OCI-LY1 (cell line): ENCODE data around the gene SLC17A1.

Experiments
- H2AFZ ChIP-seq: fragments of 200-600 bp; sonication (generic), shearing (Covaris generic); 2 replicates; pipeline ENCODE4 v1.6.0; 2014; ENCODE audit warnings: antibody characterized with exemption, mild to moderate bottlenecking, low read length
- H3F3A ChIP-seq: fragments of 200-600 bp; sonication (generic), shearing (Covaris generic); 2 replicates; pipeline ENCODE4 v1.6.0; 2014; ENCODE audit warnings: mild to moderate bottlenecking, antibody characterized with exemption, low read length, moderate library complexity; ENCODE audit not compliant: insufficient read depth
- H3K27ac ChIP-seq: fragments of 200-600 bp; sonication (generic); 2 replicates; pipeline ENCODE4 v1.5.1; 2014; ENCODE audit warnings: low read length, mixed run types, mild to moderate bottlenecking, low read depth; ENCODE audit not compliant: poor library complexity, severe bottlenecking
- H3K27me3 ChIP-seq: fragments of 200-600 bp; sonication (generic); 2 replicates; pipeline ENCODE4 v1.6.0; 2014; ENCODE audit warnings: antibody characterized with exemption, mild to moderate bottlenecking, low read length, moderate library complexity; ENCODE audit not compliant: insufficient read depth
- H3K36me3 ChIP-seq: fragments of 200-600 bp; sonication (generic); 2 replicates; pipeline ENCODE4 v1.6.1; 2014; ENCODE audit warnings: mild to moderate bottlenecking, antibody characterized with exemption, low read length, moderate library complexity, mixed read lengths; ENCODE audit not compliant: insufficient read depth
- H3K4me1 ChIP-seq: fragments of 200-600 bp; sonication (generic); 2 replicates; pipeline ENCODE4 v1.5.1; 2014; ENCODE audit warnings: mild to moderate bottlenecking, low read length, moderate library complexity; ENCODE audit not compliant: insufficient read depth, severe bottlenecking
- H3K4me2 ChIP-seq: fragments of 200-600 bp; sonication (generic), shearing (Covaris generic); 2 replicates; pipeline ENCODE4 v1.6.1; 2014; ENCODE audit warnings: low read length
- H3K4me3 ChIP-seq: fragments of 200-600 bp; sonication (generic); 2 replicates; pipeline ENCODE4 v1.5.1; 2014; ENCODE audit warnings: low read length, low read depth, mild to moderate bottlenecking, mixed read lengths; ENCODE audit not compliant: poor library complexity, severe bottlenecking
- H3K79me2 ChIP-seq: fragments of 200-600 bp; shearing (Covaris generic); 2 replicates; pipeline ENCODE4 v1.6.1; 2016; ENCODE audit warnings: mixed run types, low read length, mixed read lengths; ENCODE audit not compliant: insufficient read depth
- H3K9ac ChIP-seq: fragments of 200-600 bp; sonication (generic), shearing (Covaris generic); 2 replicates; pipeline ENCODE4 v1.6.1; 2014; ENCODE audit warnings: mild to moderate bottlenecking, low read length, mixed read lengths
- H3K9me2 ChIP-seq: fragments of 200-600 bp; sonication (generic), shearing (Covaris generic); 2 replicates; pipeline ENCODE4 v1.6.1; 2014; ENCODE audit warnings: low read depth, mild to moderate bottlenecking, low read length, mixed read lengths
- H3K9me3 ChIP-seq: fragments of 200-600 bp; shearing (Covaris generic); 2 replicates; pipeline ENCODE4 v1.6.1; 2014; ENCODE audit warnings: low read length, mixed read lengths
- H4K20me1 ChIP-seq: fragments of 200-600 bp; sonication (generic), shearing (Covaris generic); 2 replicates; pipeline ENCODE4 v1.6.0; 2016; ENCODE audit warnings: mild to moderate bottlenecking, low read length; ENCODE audit not compliant: insufficient read depth
- EZH2 ChIP-seq: fragments of 200-600 bp; sonication (generic), shearing (Covaris generic); IDR thresholded peaks from 2 replicates; pipeline ENCODE4 v1.8.0; 2017; ENCODE audit warnings: borderline replicate concordance, mixed run types, mild to moderate bottlenecking, antibody characterized with exemption, low read length, moderate library complexity, mixed read lengths
- TF ChIP-seq, protein P1 (sequence below): fragments of 200-600 bp; sonication (generic), shearing (Covaris generic); IDR thresholded peaks from 2 replicates; pipeline ENCODE4 v1.5.1; 2017; ENCODE audit warnings: mild to moderate bottlenecking, antibody characterized with exemption, low read length, moderate library complexity, mixed read lengths

The SLC17A1 gene

DNA sequence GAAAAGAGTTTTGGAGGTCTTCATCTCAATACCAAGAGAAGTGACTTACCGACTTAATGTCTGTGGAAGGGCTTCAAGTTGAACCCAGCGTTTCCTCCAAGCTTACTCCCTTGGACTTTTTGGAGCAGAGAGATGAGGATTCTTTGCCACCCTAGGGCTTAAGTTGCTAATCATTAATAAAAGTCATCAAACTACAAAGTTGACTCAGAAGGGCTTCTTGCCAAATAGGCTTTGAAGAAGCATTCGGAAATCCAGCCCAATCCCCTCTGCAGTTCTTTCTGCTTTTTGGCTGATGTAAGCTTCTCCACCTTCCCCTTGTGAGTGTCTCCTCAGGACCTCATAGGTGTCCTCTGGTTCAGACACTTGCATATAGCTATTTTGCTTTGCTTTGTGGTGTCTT is 42.3 kb upstream of the SLC17A1 start, which contains the start of gene SLC17A3:
TSS of gene SLC17A3 (minus strand) at position 126 of the 400 bp plus-strand sequence. CDS start 5,856 bp downstream, outside the sequence.
- no peaks in the 10 kb centered on the region for H3K27me3 ChIP-seq
- no peaks in the 10 kb centered on the region for H4K20me1 ChIP-seq
- no peak within 1 kb of the TSS for H2AFZ ChIP-seq
- no peaks in the 10 kb centered on the region for H3K4me1 ChIP-seq
- H3K27ac ChIP-seq, result no peak within 1 kb of the TSS
- H3K36me3 ChIP-seq, result no peaks in the 10 kb centered on the region
- H3K9me2 ChIP-seq, result no peaks in the 10 kb centered on the region
- H3K4me3 ChIP-seq, result no peak within 1 kb of the TSS
- H3K9ac ChIP-seq, result no peak within 1 kb of the TSS
- no peak for TF ChIP-seq EZH2
- TF ChIP-seq, protein P1, sequence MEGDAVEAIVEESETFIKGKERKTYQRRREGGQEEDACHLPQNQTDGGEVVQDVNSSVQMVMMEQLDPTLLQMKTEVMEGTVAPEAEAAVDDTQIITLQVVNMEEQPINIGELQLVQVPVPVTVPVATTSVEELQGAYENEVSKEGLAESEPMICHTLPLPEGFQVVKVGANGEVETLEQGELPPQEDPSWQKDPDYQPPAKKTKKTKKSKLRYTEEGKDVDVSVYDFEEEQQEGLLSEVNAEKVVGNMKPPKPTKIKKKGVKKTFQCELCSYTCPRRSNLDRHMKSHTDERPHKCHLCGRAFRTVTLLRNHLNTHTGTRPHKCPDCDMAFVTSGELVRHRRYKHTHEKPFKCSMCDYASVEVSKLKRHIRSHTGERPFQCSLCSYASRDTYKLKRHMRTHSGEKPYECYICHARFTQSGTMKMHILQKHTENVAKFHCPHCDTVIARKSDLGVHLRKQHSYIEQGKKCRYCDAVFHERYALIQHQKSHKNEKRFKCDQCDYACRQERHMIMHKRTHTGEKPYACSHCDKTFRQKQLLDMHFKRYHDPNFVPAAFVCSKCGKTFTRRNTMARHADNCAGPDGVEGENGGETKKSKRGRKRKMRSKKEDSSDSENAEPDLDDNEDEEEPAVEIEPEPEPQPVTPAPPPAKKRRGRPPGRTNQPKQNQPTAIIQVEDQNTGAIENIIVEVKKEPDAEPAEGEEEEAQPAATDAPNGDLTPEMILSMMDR, result no peak
- no peaks in the 10 kb centered on the region for H3K79me2 ChIP-seq
- H3K4me2 ChIP-seq, result no peak within 1 kb of the TSS
- H3F3A ChIP-seq, result no peaks in the 10 kb centered on the region
- H3K9me3 ChIP-seq, result no peaks in the 10 kb centered on the region

DNA sequence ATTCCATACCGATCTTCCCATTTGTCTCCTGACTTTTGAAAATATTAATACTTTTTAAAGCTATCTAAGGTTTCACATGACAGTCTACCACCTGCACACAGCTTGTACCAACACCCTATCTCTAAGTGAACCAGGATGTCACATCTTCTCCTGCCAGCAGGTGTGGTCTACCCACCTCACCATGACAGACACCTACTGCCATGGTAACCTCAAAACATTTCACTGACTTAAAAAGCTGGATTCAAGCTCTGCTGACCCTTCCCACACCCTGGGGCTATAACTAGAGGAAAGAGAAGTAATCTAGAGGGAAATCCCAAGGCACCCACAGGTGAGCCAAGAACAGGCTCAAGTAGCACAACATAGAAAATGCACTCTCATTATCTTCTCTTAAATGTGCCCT is 41.0 kb upstream of the SLC17A1 start:
- H3K27ac ChIP-seq, result no peak overlapping the region

DNA sequence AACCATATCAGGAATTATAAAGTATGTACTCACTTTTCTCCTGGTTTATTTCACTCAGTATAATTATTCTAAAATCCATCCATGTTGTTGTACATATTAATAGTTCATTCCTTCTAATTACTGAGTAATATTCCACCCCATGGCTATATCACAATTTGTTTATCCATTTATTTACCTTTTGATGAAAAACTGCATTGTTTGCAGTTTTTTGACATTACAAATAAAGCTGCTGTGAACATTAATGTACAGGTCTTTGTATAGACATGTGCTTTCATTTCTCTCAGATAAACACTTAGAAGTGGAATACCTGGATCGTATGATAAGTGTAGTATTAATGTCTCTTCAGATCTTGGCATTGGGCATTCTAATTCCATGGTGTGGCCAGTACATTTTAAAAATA is 38.0 kb upstream of the SLC17A1 start:
- Histone ChIP-seq H3K27ac (no peak overlapping the region), H3K27me3 (no peaks in the 10 kb centered on the region), H2AFZ (no peak overlapping the region), H4K20me1 (no peaks in the 10 kb centered on the region), H3K79me2 (no peaks in the 10 kb centered on the region), H3K4me1 (no peaks in the 10 kb centered on the region), H3K4me2 (no peak overlapping the region), H3K9me3 (no peaks in the 10 kb centered on the region), H3F3A (no peaks in the 10 kb centered on the region), H3K9me2 (no peaks in the 10 kb centered on the region), H3K36me3 (no peaks in the 10 kb centered on the region), H3K4me3 (no peak overlapping the region), H3K9ac (no peak overlapping the region)
- TF ChIP-seq, protein P1, result no peak
- no peak for TF ChIP-seq EZH2

More for the DNA sequence above, 41.0 kb upstream of the SLC17A1 start:
- Histone ChIP-seq H3K36me3 (no peaks in the 10 kb centered on the region), H4K20me1 (no peaks in the 10 kb centered on the region), H2AFZ (no peak overlapping the region), H3K27me3 (no peaks in the 10 kb centered on the region), H3K4me2 (no peak overlapping the region), H3F3A (no peaks in the 10 kb centered on the region), H3K9ac (no peak overlapping the region), H3K4me1 (no peaks in the 10 kb centered on the region), H3K9me2 (no peaks in the 10 kb centered on the region), H3K9me3 (no peaks in the 10 kb centered on the region), H3K79me2 (no peaks in the 10 kb centered on the region), H3K4me3 (no peak overlapping the region)
- no peak for TF ChIP-seq EZH2
- TF ChIP-seq, protein P1, result no peak
